ENCODE results near the gene TBC1D21. TPM values are rescaled to one million over a fixed set of nuclear protein-coding genes. Genes with fewer than 3 reads are reported as not detected.

TBC1D21 gene
- total RNA-seq (2022; extraction: Qiagen RNA extraction; ENCODE audit: low read depth) = not detected in 5 replicates

GRCh38 chr15:73873456-73873855, at the start of gene TBC1D21:
TSS of gene TBC1D21 (plus strand) at chr15:73873564. CDS start at chr15:73873710, 146 bp downstream.

GRCh38 chr15:73926219-73927002, 53.0 kb downstream of the TBC1D21 start, which contains the start of gene LOXL1:
TSS of gene LOXL1 (plus strand) at chr15:73926462. CDS start at chr15:73926784, 322 bp downstream.

Other genes starting within 250 kb of the TBC1D21 start
- 183 to 210 TPM (median 203 TPM) in 5 replicates for gene NPTN, start 240.2 kb upstream of the TBC1D21 start, total RNA-seq (2022; extraction: Qiagen RNA extraction; ENCODE audit: low read depth)
- gene CD276, start 189.2 kb upstream of the TBC1D21 start, total RNA-seq (2022; extraction: Qiagen RNA extraction; ENCODE audit: low read depth) = 71.9 to 80.2 TPM (median 79.5 TPM) in 5 replicates
- gene INSYN1, start 120.2 kb upstream of the TBC1D21 start, total RNA-seq (2022; extraction: Qiagen RNA extraction; ENCODE audit: low read depth) = 1.4 to 2.6 TPM (median 2.1 TPM) in 5 replicates
- gene LOXL1, start 52.9 kb downstream of the TBC1D21 start, total RNA-seq (2022; extraction: Qiagen RNA extraction; ENCODE audit: low read depth) = 0.43 to 0.92 TPM (median 0.55 TPM) in 5 replicates
- 9.4 to 13.0 TPM (median 11.4 TPM) in 5 replicates for gene STOML1, start 118.7 kb downstream of the TBC1D21 start, total RNA-seq (2022; extraction: Qiagen RNA extraction; ENCODE audit: low read depth)
- 10.9 to 16.0 TPM (median 15.9 TPM) in 5 replicates for gene PML, start 121.2 kb downstream of the TBC1D21 start, total RNA-seq (2022; extraction: Qiagen RNA extraction; ENCODE audit: low read depth)
- 0.07 to 0.16 TPM in 2 of 5 replicates, not detected in the others for gene GOLGA6A, start 209.0 kb downstream of the TBC1D21 start, total RNA-seq (2022; extraction: Qiagen RNA extraction; ENCODE audit: low read depth)

All from A549 treated with DMSO at 1 μM for 4 hours (cell line).